Nephron (organoid): ENCODE data around the gene MTFP1.

Experiments used
- H3K27ac Mint-ChIP-seq, 3 experiments: 2 replicates each; pipeline ENCODE4 v1.8.0; 2020; ENCODE audit warnings: mixed read lengths in 3 of 3, mild to moderate bottlenecking in 2 of 3, moderate library complexity in 1 of 3
- H3K27me3 Mint-ChIP-seq: 2 replicates; pipeline ENCODE4 v1.8.0; 2021; ENCODE audit warnings: low read depth, mild to moderate bottlenecking, moderate library complexity, mixed read lengths
- H3K36me3 Mint-ChIP-seq: 2 replicates; pipeline ENCODE4 v1.8.0; 2020; ENCODE audit warnings: low read depth, mixed read lengths
- H3K4me1 Mint-ChIP-seq: 2 replicates; pipeline ENCODE4 v1.8.0; 2020; ENCODE audit warnings: mixed read lengths
- H3K4me3 Mint-ChIP-seq, 3 experiments: 2 replicates each; pipeline ENCODE4 v1.8.0; 2020; ENCODE audit warnings: mild to moderate bottlenecking in 3 of 3, mixed read lengths in 3 of 3, moderate library complexity in 2 of 3
- H3K9me3 Mint-ChIP-seq: 2 replicates; pipeline ENCODE4 v1.8.0; 2020; ENCODE audit warnings: mixed read lengths
- CTCF ChIP-seq, 3 experiments: fragments of 200-600 bp; sonication (generic); IDR thresholded peaks; one replicate each; pipeline ENCODE4 v1.5.0; 2021; ENCODE audit warnings: antibody characterized with exemption in 3 of 3; ENCODE audit not compliant: unreplicated experiment in 3 of 3

The MTFP1 gene

DNA sequence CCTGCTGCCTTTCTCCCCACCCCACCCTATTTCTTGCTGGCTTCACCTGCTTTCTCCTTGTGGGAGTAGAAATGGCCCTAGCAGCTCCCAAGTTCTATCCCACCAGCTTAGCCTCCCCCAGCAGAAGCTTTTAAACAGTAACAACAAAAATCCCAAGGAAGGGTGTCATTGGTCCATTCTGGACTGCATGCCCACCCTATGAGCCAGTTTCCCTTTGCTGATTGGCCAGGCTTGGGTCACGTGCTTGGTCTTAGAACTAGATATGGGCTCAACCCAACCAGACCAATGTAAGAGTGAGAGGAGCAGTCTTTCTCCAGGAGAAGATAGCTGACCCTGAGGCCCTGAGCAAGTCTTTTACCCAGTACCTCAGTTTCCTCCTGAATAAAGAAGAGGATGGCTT lies 2.3 kb downstream of the MTFP1 start:
- no peaks in the 10 kb centered on the region for H3K27me3 Mint-ChIP-seq
- H3K36me3 Mint-ChIP-seq = peaks cover 4% of the 10 kb centered on the region
- no peak for TF ChIP-seq CTCF (IDR thresholded peaks at IDR 0.05; ENCODE audit: unreplicated experiment in 3 of 3)

GRCh38 chr22:30429887-30430286 lies 4.3 kb downstream of the MTFP1 start:
- no peaks in the 10 kb centered on the region for H3K27me3 Mint-ChIP-seq
- peaks cover 12% of the 10 kb centered on the region for H3K4me1 Mint-ChIP-seq
- peak overlapping the region in 2 of 3 experiments; percentile 24 to 49 for H3K4me3 Mint-ChIP-seq
- H3K9me3 Mint-ChIP-seq = no peaks in the 10 kb centered on the region
- H3K36me3 Mint-ChIP-seq = peaks cover 4% of the 10 kb centered on the region
- TF ChIP-seq CTCF (IDR thresholded peaks at IDR 0.05; ENCODE audit: unreplicated experiment in 3 of 3) = no peak
- no peak overlapping the region for H3K27ac Mint-ChIP-seq

More for the DNA sequence above, 2.3 kb downstream of the MTFP1 start:
- Mint-ChIP-seq H3K27ac (no peak overlapping the region), H3K9me3 (no peaks in the 10 kb centered on the region), H3K4me1 (peaks cover 26% of the 10 kb centered on the region), H3K4me3 (peak overlapping the region; percentile 44 to 61 (median 57))

DNA sequence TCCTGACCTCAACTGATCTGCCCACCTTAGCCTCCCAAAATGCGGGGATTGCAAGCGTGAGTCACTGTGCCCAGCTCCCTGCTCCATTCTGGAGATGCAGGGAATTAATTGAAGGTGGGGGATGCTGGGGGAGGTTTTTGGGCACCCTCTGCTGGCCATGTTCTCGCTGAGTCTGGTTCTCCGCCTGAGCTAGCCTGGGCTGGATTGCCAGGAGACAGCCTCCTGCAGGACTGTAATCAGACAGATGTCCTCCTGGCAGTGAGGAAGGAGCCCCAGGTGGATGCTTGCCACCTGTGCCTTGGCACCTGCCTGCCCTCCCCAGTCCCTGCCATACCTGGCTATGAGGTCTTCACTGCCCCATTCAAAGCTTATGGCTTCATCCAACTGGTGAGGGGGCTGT lies 5.4 kb downstream of the MTFP1 start:
- H3K4me1 Mint-ChIP-seq = peaks cover 5% of the 10 kb centered on the region
- TF ChIP-seq CTCF (IDR thresholded peaks at IDR 0.05; ENCODE audit: unreplicated experiment in 3 of 3) = no peak
- peaks cover 2% of the 10 kb centered on the region for H3K27me3 Mint-ChIP-seq
- no peaks in the 10 kb centered on the region for H3K9me3 Mint-ChIP-seq
- H3K4me3 Mint-ChIP-seq = no peak overlapping the region
- no peak overlapping the region for H3K27ac Mint-ChIP-seq
- peaks cover 4% of the 10 kb centered on the region for H3K36me3 Mint-ChIP-seq

DNA sequence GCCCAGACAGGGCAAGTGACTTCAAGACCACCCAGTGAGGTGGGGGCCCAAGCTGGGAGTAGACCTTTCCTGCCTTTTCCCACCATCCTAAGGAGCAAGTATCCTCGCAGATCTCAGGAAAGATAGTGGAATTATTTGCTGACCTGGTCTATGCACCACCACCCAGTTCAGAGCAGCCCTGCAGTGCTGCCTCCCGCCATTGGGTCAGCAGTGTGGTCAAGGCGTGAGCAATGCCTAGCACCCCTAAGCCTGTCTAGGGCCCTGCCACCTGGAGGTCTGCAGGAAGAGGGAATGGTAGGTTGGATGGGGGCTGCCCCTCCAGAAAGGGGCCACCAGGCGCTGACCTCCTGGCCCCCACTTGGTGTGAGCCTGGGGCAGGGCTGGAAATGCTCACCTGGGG lies 6.5 kb downstream of the MTFP1 start:
- no peak overlapping the region for H3K4me3 Mint-ChIP-seq
- no peaks in the 10 kb centered on the region for H3K4me1 Mint-ChIP-seq

GRCh38 chr22:30432520-30432919 lies 7.0 kb downstream of the MTFP1 start:
- no peaks in the 10 kb centered on the region for H3K9me3 Mint-ChIP-seq
- no peak overlapping the region for H3K4me3 Mint-ChIP-seq
- H3K27ac Mint-ChIP-seq = no peak overlapping the region
- H3K36me3 Mint-ChIP-seq = peaks cover under 1% of the 10 kb centered on the region
- no peaks in the 10 kb centered on the region for H3K4me1 Mint-ChIP-seq
- peaks cover 4% of the 10 kb centered on the region for H3K27me3 Mint-ChIP-seq
- no peak for TF ChIP-seq CTCF (IDR thresholded peaks at IDR 0.05; ENCODE audit: unreplicated experiment in 3 of 3)

More for the DNA sequence above, 6.5 kb downstream of the MTFP1 start:
- peaks cover 4% of the 10 kb centered on the region for H3K27me3 Mint-ChIP-seq
- no peak for TF ChIP-seq CTCF (IDR thresholded peaks at IDR 0.05; ENCODE audit: unreplicated experiment in 3 of 3)
- H3K27ac Mint-ChIP-seq = no peak overlapping the region
- no peaks in the 10 kb centered on the region for H3K9me3 Mint-ChIP-seq
- H3K36me3 Mint-ChIP-seq = peaks cover 4% of the 10 kb centered on the region

GRCh38 chr22:30433227-30433626 lies 7.7 kb downstream of the MTFP1 start:
- H3K27ac Mint-ChIP-seq = no peak overlapping the region
- H3K36me3 Mint-ChIP-seq = no peaks in the 10 kb centered on the region
- H3K27me3 Mint-ChIP-seq = peaks cover 4% of the 10 kb centered on the region
- H3K4me3 Mint-ChIP-seq = no peak overlapping the region
- H3K9me3 Mint-ChIP-seq = no peaks in the 10 kb centered on the region
- TF ChIP-seq CTCF (IDR thresholded peaks at IDR 0.05; ENCODE audit: unreplicated experiment in 3 of 3) = no peak
- no peaks in the 10 kb centered on the region for H3K4me1 Mint-ChIP-seq
